ENCODE data around the gene UBE2V1. TPM values are rescaled to one million over a fixed set of nuclear protein-coding genes. Genes with fewer than 3 reads are reported as not detected.

The UBE2V1 gene
- polyA plus RNA-seq, 3 donors, result 62.2 to 95.5 (median 71.1) TPM

DNA sequence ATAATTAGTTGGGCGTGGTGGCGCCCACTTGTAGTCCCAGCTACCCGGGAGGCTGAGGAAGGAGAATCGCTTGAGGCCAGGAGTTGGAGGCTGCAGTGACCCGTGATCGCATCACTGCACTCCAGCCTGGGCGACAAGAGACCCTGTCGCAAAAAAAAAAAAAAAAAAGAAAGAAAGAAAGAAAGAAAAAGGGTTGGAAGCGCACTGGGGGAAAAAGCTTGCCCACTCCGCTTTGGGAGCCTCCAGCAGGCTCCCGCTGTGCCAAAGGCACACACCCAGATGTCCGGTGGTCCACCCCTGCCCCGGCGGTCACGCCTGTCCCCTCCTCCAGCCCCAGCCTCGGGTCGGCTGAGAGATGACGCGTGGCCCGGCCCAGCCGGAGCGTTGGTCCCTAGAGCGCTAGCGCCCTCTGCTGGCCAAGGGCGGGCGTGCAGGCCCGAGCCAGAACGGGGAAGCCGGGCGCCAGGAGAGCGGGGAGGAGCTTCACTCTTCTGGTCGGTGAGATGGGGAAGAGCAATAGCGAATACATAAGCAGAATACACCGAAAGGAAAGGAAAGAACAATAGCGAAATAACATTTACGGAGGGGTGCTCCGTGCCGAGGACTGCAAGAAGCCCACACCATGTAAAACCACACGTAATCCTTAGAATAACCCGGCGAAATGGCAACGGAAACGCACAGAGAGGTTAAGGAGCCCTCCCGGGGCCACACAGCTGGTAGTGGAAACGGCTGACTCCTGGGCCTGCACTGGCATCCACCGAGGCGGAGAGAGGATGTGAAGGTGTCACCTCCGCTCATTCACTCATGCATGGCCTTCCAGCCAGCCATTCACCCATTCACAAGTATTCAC, 41.7 kb downstream of the UBE2V1 start:
- H3K9me3 Mint-ChIP-seq, result no peaks in the 10 kb centered on the region
- H3K4me1 ChIP-seq (ENCODE audit: control insufficient read depth in 1 of 2, insufficient read depth in 2 of 2, low read length in 2 of 2), result peaks cover 9 to 10% of the 10 kb centered on the region in 2 donors
- peaks cover 1 to 9% (median 2%) of the 10 kb centered on the region in 3 donors for H3K27me3 Mint-ChIP-seq (ENCODE audit: low read depth in 3 of 3)
- peak overlapping the region in 1 of 3 experiments; percentile 61 for H3K4me3 ChIP-seq (replicated peaks in 1 of 3; ENCODE audit: low read depth in 2 of 3, low read length in 3 of 3)
- no peak overlapping the region for H3K9ac ChIP-seq (ENCODE audit: insufficient read depth, low read length, poor library complexity, severe bottlenecking)
- no peaks in the 10 kb centered on the region for H3K79me2 ChIP-seq (ENCODE audit: insufficient read depth, low read length)
- H3K4me2 ChIP-seq (replicated peaks; ENCODE audit: extremely low read depth, low read length, poor library complexity, severe bottlenecking), result peak overlapping the region; percentile 61
- peak overlapping the region; percentile 73 for H2AFZ ChIP-seq (ENCODE audit: insufficient read depth, low read depth, low read length, poor library complexity, severe bottlenecking)
- no peaks in the 10 kb centered on the region for H4K20me1 ChIP-seq (ENCODE audit: insufficient read depth, low read length)
- intact Hi-C loops (cut with micrococcal nuclease), result loop anchor here (1.0 kb wide), 1 partner anchor 92 kb away; no protein-coding TSS in a partner anchor
- H3K4me3 Mint-ChIP-seq, result peak overlapping the region; percentile 43 to 69
- H3K36me3 ChIP-seq (replicated peaks in 1 of 2; ENCODE audit: control insufficient read depth in 1 of 2, insufficient read depth in 2 of 2, low read length in 2 of 2), result no peaks in the 10 kb centered on the region
- H3K36me3 Mint-ChIP-seq, result no peaks in the 10 kb centered on the region
- H3K27ac Mint-ChIP-seq, result peak overlapping the region in 4 of 7 donors; percentile 5 to 60 (median 34)
- no peaks in the 10 kb centered on the region for H3K27me3 ChIP-seq (ENCODE audit: control insufficient read depth in 2 of 2, insufficient read depth in 2 of 2, low read length in 2 of 2)
- H3K4me1 Mint-ChIP-seq, result peaks cover 4% of the 10 kb centered on the region
- TF ChIP-seq, protein P1, sequence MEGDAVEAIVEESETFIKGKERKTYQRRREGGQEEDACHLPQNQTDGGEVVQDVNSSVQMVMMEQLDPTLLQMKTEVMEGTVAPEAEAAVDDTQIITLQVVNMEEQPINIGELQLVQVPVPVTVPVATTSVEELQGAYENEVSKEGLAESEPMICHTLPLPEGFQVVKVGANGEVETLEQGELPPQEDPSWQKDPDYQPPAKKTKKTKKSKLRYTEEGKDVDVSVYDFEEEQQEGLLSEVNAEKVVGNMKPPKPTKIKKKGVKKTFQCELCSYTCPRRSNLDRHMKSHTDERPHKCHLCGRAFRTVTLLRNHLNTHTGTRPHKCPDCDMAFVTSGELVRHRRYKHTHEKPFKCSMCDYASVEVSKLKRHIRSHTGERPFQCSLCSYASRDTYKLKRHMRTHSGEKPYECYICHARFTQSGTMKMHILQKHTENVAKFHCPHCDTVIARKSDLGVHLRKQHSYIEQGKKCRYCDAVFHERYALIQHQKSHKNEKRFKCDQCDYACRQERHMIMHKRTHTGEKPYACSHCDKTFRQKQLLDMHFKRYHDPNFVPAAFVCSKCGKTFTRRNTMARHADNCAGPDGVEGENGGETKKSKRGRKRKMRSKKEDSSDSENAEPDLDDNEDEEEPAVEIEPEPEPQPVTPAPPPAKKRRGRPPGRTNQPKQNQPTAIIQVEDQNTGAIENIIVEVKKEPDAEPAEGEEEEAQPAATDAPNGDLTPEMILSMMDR (IDR thresholded peaks at IDR 0.05), result peak; percentile 97
- H3K9me3 ChIP-seq (replicated peaks in 1 of 2; ENCODE audit: control insufficient read depth in 1 of 2, insufficient read depth in 1 of 2, low read length in 2 of 2), result no peaks in the 10 kb centered on the region
- H3K27ac ChIP-seq (ENCODE audit: low read depth in 1 of 2, low read length in 2 of 2), result peak overlapping the region in 1 of 2 donors; percentile 49
- peak; percentile 83 to 86 (median 84) for DNase-seq
- WGBS (ENCODE audit: insufficient coverage), result 10% methylated on average over 27 of the region's 48 CpGs

DNA sequence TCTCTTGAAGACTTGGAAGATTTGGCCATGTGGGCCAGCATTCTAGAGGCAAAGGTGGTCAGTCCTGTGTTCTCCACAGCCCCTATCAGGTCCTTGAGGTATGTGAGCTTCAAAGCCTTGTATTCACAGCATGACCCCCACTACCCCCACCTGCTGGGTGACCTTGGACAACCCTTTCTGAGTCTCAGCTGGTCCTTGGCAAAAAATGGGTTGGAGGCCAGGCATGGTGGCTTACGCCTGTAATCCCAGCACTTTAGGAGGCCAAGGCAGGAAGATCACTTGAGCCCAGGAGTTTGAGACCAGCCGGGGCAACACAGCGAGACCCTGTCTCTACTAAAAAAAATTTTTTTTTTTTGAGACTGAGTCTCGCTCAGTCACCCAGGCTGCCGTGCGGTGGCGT, 42.6 kb downstream of the UBE2V1 start:
- Histone ChIP-seq H3K27ac (ENCODE audit: low read depth in 1 of 2, low read length in 2 of 2) (no peak overlapping the region), H3K36me3 (replicated peaks in 1 of 2; ENCODE audit: control insufficient read depth in 1 of 2, insufficient read depth in 2 of 2, low read length in 2 of 2) (no peaks in the 10 kb centered on the region), H3K27me3 (ENCODE audit: control insufficient read depth in 2 of 2, insufficient read depth in 2 of 2, low read length in 2 of 2) (no peaks in the 10 kb centered on the region), H2AFZ (ENCODE audit: insufficient read depth, low read depth, low read length, poor library complexity, severe bottlenecking) (no peak overlapping the region), H3K9ac (ENCODE audit: insufficient read depth, low read length, poor library complexity, severe bottlenecking) (no peak overlapping the region), H3K4me3 (replicated peaks in 1 of 3; ENCODE audit: low read depth in 2 of 3, low read length in 3 of 3) (no peak overlapping the region), H3K9me3 (replicated peaks in 1 of 2; ENCODE audit: control insufficient read depth in 1 of 2, insufficient read depth in 1 of 2, low read length in 2 of 2) (no peaks in the 10 kb centered on the region), H3K79me2 (ENCODE audit: insufficient read depth, low read length) (no peaks in the 10 kb centered on the region), H4K20me1 (ENCODE audit: insufficient read depth, low read length) (no peaks in the 10 kb centered on the region), H3K4me1 (ENCODE audit: control insufficient read depth in 1 of 2, insufficient read depth in 2 of 2, low read length in 2 of 2) (peaks cover 9 to 10% of the 10 kb centered on the region in 2 donors), H3K4me2 (replicated peaks; ENCODE audit: extremely low read depth, low read length, poor library complexity, severe bottlenecking) (no peak overlapping the region)
- 90% methylated on average over 7 of the region's 7 CpGs for WGBS (ENCODE audit: insufficient coverage)
- TF ChIP-seq, protein P1 (IDR thresholded peaks at IDR 0.05), result no peak
- intact Hi-C loops (cut with micrococcal nuclease), result no loop called here
- peaks cover 4% of the 10 kb centered on the region for H3K4me1 Mint-ChIP-seq
- H3K9me3 Mint-ChIP-seq, result no peaks in the 10 kb centered on the region
- peaks cover 1 to 9% (median 2%) of the 10 kb centered on the region in 3 donors for H3K27me3 Mint-ChIP-seq (ENCODE audit: low read depth in 3 of 3)
- H3K4me3 Mint-ChIP-seq, result no peak overlapping the region
- no peak for DNase-seq
- peak overlapping the region in 1 of 7 donors; percentile 25 for H3K27ac Mint-ChIP-seq
- H3K36me3 Mint-ChIP-seq, result no peaks in the 10 kb centered on the region
